ENCODE results near the gene BOK.

DNA sequence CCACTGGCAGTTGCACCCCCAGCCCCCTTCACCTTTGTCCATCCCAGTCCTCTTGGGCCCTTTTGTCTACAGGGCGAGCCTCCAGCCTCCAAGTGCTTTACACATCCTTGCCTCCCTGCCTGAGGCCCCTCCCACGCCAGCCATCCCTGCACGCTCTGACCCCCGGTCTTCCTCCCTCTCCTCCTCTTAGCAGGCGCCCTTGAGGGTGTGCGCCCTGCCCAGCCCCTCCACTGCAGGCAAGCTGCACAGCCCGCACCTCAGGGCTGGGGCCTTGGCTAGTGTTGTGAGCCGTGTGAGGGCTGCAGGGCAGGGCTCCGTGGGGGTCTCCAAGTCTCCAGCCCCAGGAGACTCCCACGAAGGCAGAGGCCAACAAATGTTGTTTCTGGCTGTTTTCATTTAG, 6.9 kb downstream of the BOK start:
- TF ChIP-seq SAP130 (CRISPR knock-in tag; IDR thresholded peaks at IDR 0.05; ENCODE audit: low read depth) (no peak), SKI (IDR thresholded peaks at IDR 0.05; ENCODE audit: partially characterized antibody) (no peak), THAP7 (CRISPR knock-in tag; IDR thresholded peaks at IDR 0.05) (no peak), MYC (CRISPR knock-in tag; IDR thresholded peaks at IDR 0.05; ENCODE audit: borderline replicate concordance) (no peak), BRD4 (CRISPR knock-in tag; IDR thresholded peaks at IDR 0.05) (no peak), ZNF564 (CRISPR knock-in tag; IDR thresholded peaks at IDR 0.05) (no peak), ZNF607 (CRISPR knock-in tag; IDR thresholded peaks at IDR 0.05; ENCODE audit: borderline replicate concordance) (no peak), ATAD3A (CRISPR knock-in tag; IDR thresholded peaks at IDR 0.05) (no peak), POLR2A (IDR thresholded peaks at IDR 0.05; ENCODE audit: insufficient read depth in 1 of 2, low read depth in 2 of 2, low read length in 2 of 2) (no peak), MTF1 (CRISPR knock-in tag; IDR thresholded peaks at IDR 0.05) (no peak), ZNF557 (CRISPR knock-in tag; IDR thresholded peaks at IDR 0.05) (no peak)
- TF ChIP-seq, protein P1, sequence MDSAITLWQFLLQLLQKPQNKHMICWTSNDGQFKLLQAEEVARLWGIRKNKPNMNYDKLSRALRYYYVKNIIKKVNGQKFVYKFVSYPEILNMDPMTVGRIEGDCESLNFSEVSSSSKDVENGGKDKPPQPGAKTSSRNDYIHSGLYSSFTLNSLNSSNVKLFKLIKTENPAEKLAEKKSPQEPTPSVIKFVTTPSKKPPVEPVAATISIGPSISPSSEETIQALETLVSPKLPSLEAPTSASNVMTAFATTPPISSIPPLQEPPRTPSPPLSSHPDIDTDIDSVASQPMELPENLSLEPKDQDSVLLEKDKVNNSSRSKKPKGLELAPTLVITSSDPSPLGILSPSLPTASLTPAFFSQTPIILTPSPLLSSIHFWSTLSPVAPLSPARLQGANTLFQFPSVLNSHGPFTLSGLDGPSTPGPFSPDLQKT (CRISPR knock-in tag; IDR thresholded peaks at IDR 0.05; ENCODE audit: borderline replicate concordance) = no peak
- TF ChIP-seq, protein P2, sequence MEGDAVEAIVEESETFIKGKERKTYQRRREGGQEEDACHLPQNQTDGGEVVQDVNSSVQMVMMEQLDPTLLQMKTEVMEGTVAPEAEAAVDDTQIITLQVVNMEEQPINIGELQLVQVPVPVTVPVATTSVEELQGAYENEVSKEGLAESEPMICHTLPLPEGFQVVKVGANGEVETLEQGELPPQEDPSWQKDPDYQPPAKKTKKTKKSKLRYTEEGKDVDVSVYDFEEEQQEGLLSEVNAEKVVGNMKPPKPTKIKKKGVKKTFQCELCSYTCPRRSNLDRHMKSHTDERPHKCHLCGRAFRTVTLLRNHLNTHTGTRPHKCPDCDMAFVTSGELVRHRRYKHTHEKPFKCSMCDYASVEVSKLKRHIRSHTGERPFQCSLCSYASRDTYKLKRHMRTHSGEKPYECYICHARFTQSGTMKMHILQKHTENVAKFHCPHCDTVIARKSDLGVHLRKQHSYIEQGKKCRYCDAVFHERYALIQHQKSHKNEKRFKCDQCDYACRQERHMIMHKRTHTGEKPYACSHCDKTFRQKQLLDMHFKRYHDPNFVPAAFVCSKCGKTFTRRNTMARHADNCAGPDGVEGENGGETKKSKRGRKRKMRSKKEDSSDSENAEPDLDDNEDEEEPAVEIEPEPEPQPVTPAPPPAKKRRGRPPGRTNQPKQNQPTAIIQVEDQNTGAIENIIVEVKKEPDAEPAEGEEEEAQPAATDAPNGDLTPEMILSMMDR (CRISPR knock-in tag; IDR thresholded peaks at IDR 0.05) = no peak
